ENCODE data around the gene LSAMP. TPM values are rescaled to one million over a fixed set of nuclear protein-coding genes. Genes with fewer than 3 reads are reported as not detected.
"Not testable (repeated sequence)": the region's sequence is repeated elsewhere in the genome, so short reads cannot be mapped to it uniquely, and the experiment has no call there.

Gene LSAMP
- polyA plus RNA-seq, 3 donors, result not detected

DNA sequence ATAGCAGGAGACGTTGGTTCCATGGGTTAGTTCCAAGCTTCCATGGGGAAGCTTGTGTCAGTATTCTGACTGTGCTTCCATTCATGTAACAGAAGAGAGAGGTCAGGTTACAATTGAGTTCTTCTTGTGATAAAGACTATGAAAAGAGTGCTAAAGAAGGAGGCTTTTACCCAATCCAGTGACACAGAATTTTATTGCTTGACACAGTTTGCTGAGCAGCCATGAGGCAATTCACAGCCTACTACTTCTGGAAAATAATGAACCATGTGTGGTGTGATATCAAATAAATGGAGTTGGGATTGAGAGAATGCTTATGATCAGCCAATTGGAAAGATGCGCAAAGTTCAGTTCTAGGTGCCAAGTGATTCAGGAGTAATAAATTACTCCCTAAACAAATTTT, 233.4 kb downstream of the LSAMP start:
- Mint-ChIP-seq H3K27me3 (ENCODE audit: low read depth in 3 of 3) (peaks cover 0 to 2% (median 0%) of the 10 kb centered on the region in 3 donors), H3K27ac (no peak overlapping the region), H3K9me3 (peaks cover 3 to 17% (median 10%) of the 10 kb centered on the region in 7 donors), H3K4me3 (no peak overlapping the region), H3K36me3 (no peaks in the 10 kb centered on the region), H3K4me1 (no peaks in the 10 kb centered on the region)
- Histone ChIP-seq H3K27ac (ENCODE audit: low read depth in 1 of 2, low read length in 2 of 2) (no peak overlapping the region), H3K9me3 (replicated peaks in 1 of 2; ENCODE audit: control insufficient read depth in 1 of 2, insufficient read depth in 1 of 2, low read length in 2 of 2) (peaks cover 0 to 10% of the 10 kb centered on the region in 2 donors), H2AFZ (ENCODE audit: insufficient read depth, low read depth, low read length, poor library complexity, severe bottlenecking) (no peak overlapping the region), H4K20me1 (ENCODE audit: insufficient read depth, low read length) (no peaks in the 10 kb centered on the region), H3K4me2 (replicated peaks; ENCODE audit: extremely low read depth, low read length, poor library complexity, severe bottlenecking) (no peak overlapping the region), H3K4me1 (ENCODE audit: control insufficient read depth in 1 of 2, insufficient read depth in 2 of 2, low read length in 2 of 2) (no peaks in the 10 kb centered on the region), H3K79me2 (ENCODE audit: insufficient read depth, low read length) (no peaks in the 10 kb centered on the region), H3K9ac (ENCODE audit: insufficient read depth, low read length, poor library complexity, severe bottlenecking) (no peak overlapping the region), H3K36me3 (replicated peaks in 1 of 2; ENCODE audit: control insufficient read depth in 1 of 2, insufficient read depth in 2 of 2, low read length in 2 of 2) (no peaks in the 10 kb centered on the region), H3K4me3 (replicated peaks in 1 of 3; ENCODE audit: low read depth in 2 of 3, low read length in 3 of 3) (no peak overlapping the region), H3K27me3 (ENCODE audit: control insufficient read depth in 2 of 2, insufficient read depth in 2 of 2, low read length in 2 of 2) (no peaks in the 10 kb centered on the region)
- DNase-seq, result no peak
- WGBS (ENCODE audit: insufficient coverage), result 58% methylated on average over 1 of the region's 2 CpGs
- intact Hi-C loops (cut with micrococcal nuclease), result no loop called here
- TF ChIP-seq, protein P1, sequence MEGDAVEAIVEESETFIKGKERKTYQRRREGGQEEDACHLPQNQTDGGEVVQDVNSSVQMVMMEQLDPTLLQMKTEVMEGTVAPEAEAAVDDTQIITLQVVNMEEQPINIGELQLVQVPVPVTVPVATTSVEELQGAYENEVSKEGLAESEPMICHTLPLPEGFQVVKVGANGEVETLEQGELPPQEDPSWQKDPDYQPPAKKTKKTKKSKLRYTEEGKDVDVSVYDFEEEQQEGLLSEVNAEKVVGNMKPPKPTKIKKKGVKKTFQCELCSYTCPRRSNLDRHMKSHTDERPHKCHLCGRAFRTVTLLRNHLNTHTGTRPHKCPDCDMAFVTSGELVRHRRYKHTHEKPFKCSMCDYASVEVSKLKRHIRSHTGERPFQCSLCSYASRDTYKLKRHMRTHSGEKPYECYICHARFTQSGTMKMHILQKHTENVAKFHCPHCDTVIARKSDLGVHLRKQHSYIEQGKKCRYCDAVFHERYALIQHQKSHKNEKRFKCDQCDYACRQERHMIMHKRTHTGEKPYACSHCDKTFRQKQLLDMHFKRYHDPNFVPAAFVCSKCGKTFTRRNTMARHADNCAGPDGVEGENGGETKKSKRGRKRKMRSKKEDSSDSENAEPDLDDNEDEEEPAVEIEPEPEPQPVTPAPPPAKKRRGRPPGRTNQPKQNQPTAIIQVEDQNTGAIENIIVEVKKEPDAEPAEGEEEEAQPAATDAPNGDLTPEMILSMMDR (IDR thresholded peaks at IDR 0.05), result no peak

DNA sequence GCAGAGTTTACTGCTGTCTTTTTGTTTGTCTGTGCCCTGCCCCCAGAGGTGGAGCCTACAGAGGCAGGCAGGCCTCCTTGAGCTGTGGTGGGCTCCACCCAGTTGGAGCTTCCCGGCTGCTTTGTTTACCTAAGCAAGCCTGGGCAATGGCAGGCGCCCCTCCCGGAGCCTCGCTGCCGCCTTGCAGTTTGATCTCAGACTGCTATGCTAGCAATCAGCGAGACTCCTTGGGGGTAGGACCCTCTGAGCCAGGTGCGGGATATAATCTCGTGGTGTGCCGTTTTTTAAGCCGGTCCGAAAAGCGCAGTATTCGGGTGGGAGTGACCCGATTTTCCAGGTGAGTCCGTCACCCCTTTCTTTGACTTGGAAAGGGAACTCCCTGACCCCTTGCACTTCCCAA, 236.5 kb downstream of the LSAMP start:
- intact Hi-C loops (cut with micrococcal nuclease); H3K27ac Mint-ChIP-seq; H2AFZ ChIP-seq (ENCODE audit: insufficient read depth, low read depth, low read length, poor library complexity, severe bottlenecking); H3K9ac ChIP-seq (ENCODE audit: insufficient read depth, low read length, poor library complexity, severe bottlenecking); H3K4me3 ChIP-seq (replicated peaks in 1 of 3; ENCODE audit: low read depth in 2 of 3, low read length in 3 of 3); H3K79me2 ChIP-seq (ENCODE audit: insufficient read depth, low read length); H3K4me3 Mint-ChIP-seq; H3K27me3 ChIP-seq (ENCODE audit: control insufficient read depth in 2 of 2, insufficient read depth in 2 of 2, low read length in 2 of 2); H3K4me2 ChIP-seq (replicated peaks; ENCODE audit: extremely low read depth, low read length, poor library complexity, severe bottlenecking); H4K20me1 ChIP-seq (ENCODE audit: insufficient read depth, low read length); H3K36me3 Mint-ChIP-seq; H3K4me1 Mint-ChIP-seq; DNase-seq; H3K36me3 ChIP-seq (replicated peaks in 1 of 2; ENCODE audit: control insufficient read depth in 1 of 2, insufficient read depth in 2 of 2, low read length in 2 of 2); H3K27ac ChIP-seq (ENCODE audit: low read depth in 1 of 2, low read length in 2 of 2); H3K27me3 Mint-ChIP-seq (ENCODE audit: low read depth in 3 of 3); H3K4me1 ChIP-seq (ENCODE audit: control insufficient read depth in 1 of 2, insufficient read depth in 2 of 2, low read length in 2 of 2); H3K9me3 ChIP-seq (replicated peaks in 1 of 2; ENCODE audit: control insufficient read depth in 1 of 2, insufficient read depth in 1 of 2, low read length in 2 of 2): not testable (repeated sequence)
- peaks cover 3 to 15% (median 10%) of the 10 kb centered on the region in 7 donors for H3K9me3 Mint-ChIP-seq
- 97% methylated on average over 7 of the region's 15 CpGs for WGBS (ENCODE audit: insufficient coverage)
